Measurements from ENCODE around the gene ZFP36. TPM values are rescaled to one million over a fixed set of nuclear protein-coding genes. Genes with fewer than 3 reads are reported as not detected.
"Not testable (repeated sequence)": the region's sequence is repeated elsewhere in the genome, so short reads cannot be mapped to it uniquely, and the experiment has no call there.

ZFP36 gene
- polyA plus RNA-seq, 1 donor = 60.1 TPM

DNA sequence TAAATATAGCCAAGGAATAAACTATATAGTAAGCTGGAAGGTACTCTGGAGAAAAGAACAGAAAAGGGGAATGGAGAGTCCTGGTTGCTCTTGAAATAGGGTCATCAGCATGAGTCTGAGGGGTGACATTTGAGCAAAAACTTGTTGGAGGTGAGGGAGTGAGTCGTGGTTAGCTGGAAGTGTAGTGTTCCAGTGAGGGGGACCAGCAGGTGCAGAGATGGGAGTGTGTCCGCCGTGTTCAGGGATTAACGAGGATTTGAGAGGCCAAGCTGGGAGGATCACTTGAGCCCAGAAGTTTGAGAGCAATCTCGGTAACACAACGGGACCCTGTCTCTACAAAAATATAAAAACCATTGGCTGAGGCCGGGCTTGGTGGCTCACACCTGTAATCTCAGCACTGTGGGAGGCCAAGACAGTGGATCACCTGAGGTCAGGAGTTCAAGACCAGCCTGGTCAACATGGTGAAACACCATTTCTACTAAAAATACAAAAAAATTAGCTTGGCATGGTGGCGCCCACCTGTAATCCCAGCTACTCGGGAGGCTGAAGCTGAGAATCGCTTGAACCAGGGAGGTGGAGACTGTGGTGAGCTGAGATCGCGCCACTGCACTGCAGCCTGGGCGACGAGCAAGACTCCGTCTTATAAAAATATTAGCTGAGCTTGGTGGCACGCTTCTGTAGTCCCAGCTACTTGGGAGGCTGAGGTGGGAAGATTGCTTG, 39.9 kb downstream of the ZFP36 start:
- no peak for DNase-seq

DNA sequence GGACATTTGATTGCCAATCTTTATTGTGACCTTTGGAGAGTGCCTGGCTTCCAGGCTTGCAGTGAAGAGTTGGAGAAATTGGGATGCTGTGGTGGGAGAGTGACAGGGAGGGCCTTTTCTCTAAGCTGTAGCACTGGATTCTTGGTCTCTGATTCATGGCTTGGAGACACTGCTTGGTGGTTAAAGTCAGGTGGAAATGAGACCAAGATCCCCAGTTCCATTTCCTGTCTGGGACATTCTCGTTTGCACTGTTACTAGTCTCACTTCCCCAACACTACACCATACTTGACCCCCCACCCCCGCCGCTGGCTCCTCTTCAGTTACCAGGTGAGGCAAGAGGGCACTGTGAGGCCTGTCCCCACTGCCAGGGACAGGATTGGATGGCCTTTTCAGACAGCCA, 41.6 kb downstream of the ZFP36 start:
- no peak for DNase-seq

DNA sequence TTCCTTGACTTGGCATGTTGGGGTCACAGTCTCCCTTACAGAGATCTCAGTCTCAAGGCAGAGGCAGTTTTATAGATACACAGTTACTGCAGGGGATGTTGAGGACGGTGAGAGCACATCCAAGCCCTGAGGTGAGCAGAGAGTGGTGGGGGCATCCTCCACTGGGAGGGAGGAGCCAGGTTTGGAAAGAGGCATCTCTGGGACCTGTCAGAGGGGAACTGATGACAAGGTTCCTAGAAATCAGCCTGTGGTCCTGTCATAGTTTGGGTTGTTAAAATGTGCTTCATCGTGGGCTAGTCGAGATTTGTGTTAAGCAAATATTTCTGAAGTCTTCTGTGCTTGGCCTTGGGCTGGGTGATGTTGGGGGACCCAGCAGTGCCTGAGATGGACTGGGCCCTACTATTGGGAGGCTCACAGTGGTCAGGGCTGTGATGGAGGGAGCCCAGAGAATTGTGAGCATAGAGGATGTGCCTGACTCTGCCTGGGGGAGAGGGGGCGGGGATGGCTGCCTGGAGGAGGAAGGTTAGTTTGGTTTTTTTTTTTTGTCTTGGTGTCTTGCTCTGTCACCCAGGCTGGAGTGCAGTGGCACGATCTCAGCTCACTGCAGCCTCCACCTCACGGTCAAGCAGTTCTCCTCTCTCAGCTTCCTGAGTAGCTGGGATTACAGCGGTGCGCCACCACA, 42.6 kb downstream of the ZFP36 start:
- no peak for DNase-seq

DNA sequence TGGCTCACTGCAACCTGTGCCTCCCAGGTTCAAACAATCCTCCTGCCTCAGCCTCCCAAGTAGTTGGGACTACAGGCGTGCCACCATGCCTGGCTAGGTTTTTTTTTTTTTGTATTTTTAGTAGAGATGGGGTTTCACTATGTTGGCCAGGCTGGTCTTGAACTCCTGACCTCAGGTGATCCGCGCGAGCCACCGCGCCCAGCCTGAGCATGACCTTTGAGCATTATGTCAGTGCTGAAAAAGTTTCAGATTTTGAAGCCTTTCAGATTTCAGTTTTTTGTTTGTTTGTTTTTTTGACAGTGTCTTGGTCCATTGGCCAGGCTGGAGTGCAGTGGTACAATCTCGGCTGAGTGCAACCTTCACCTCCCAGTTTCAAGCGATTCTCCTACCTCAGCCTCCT, 44.6 kb downstream of the ZFP36 start:
- DNase-seq = not testable (repeated sequence)

Other genes starting within 250 kb of the ZFP36 start
- 0.26 TPM for gene NCCRP1, start 209.9 kb upstream of the ZFP36 start, polyA plus RNA-seq (ENCODE audit: insufficient read length)
- not detected for gene SYCN, start 202.6 kb upstream of the ZFP36 start, polyA plus RNA-seq (ENCODE audit: insufficient read length)
- gene IFNL3, start 161.8 kb upstream of the ZFP36 start, polyA plus RNA-seq (ENCODE audit: insufficient read length) = not detected
- gene IFNL4, start 158.0 kb upstream of the ZFP36 start, polyA plus RNA-seq (ENCODE audit: insufficient read length) = not detected
- not detected for gene IFNL2, start 138.5 kb upstream of the ZFP36 start, polyA plus RNA-seq (ENCODE audit: insufficient read length)
- gene IFNL1, start 110.4 kb upstream of the ZFP36 start, polyA plus RNA-seq (ENCODE audit: insufficient read length) = not detected
- 0.99 TPM for gene LRFN1, start 86.0 kb upstream of the ZFP36 start, polyA plus RNA-seq (ENCODE audit: insufficient read length)
- 16.6 TPM for gene GMFG, start 70.8 kb upstream of the ZFP36 start, polyA plus RNA-seq (ENCODE audit: insufficient read length)
- 92.8 TPM for gene SAMD4B, start 64.4 kb upstream of the ZFP36 start, polyA plus RNA-seq (ENCODE audit: insufficient read length)
- gene PAF1, start 15.7 kb upstream of the ZFP36 start, polyA plus RNA-seq (ENCODE audit: insufficient read length) = 38.6 TPM
- 25.5 TPM for gene MED29, start 15.5 kb upstream of the ZFP36 start, polyA plus RNA-seq (ENCODE audit: insufficient read length)
- gene PLEKHG2, start 5.8 kb downstream of the ZFP36 start, polyA plus RNA-seq (ENCODE audit: insufficient read length) = 54.9 TPM
- 2,118 TPM for gene RPS16, start 29.1 kb downstream of the ZFP36 start, polyA plus RNA-seq (ENCODE audit: insufficient read length)
- 87.0 TPM for gene SUPT5H, start 38.7 kb downstream of the ZFP36 start, polyA plus RNA-seq (ENCODE audit: insufficient read length)
- gene TIMM50, start 74.0 kb downstream of the ZFP36 start, polyA plus RNA-seq (ENCODE audit: insufficient read length) = 53.7 TPM
- gene DLL3, start 92.1 kb downstream of the ZFP36 start, polyA plus RNA-seq (ENCODE audit: insufficient read length) = 0.12 TPM
- not detected for gene SELENOV, start 108.3 kb downstream of the ZFP36 start, polyA plus RNA-seq (ENCODE audit: insufficient read length)
- 2.3 TPM for gene EID2B, start 126.0 kb downstream of the ZFP36 start, polyA plus RNA-seq (ENCODE audit: insufficient read length)
- gene EID2, start 133.3 kb downstream of the ZFP36 start, polyA plus RNA-seq (ENCODE audit: insufficient read length) = 9.2 TPM
- gene LGALS13, start 195.7 kb downstream of the ZFP36 start, polyA plus RNA-seq (ENCODE audit: insufficient read length) = not detected
- gene LGALS16, start 249.1 kb downstream of the ZFP36 start, polyA plus RNA-seq (ENCODE audit: insufficient read length) = not detected

Measured in hindlimb muscle (tissue), 1 donor.